Hepatocyte (in vitro differentiated cells): ENCODE results near the gene KRTAP20-1.

Experiments
- EZH2 ChIP-seq: fragments of 200-600 bp; sonication (generic); IDR thresholded peaks from 2 replicates; pipeline ENCODE4 v1.6.1; 2016; ENCODE audit warnings: antibody characterized with exemption, mild to moderate bottlenecking, borderline replicate concordance
- EZH2phosphoT487 ChIP-seq: fragments of 200-600 bp; sonication (generic); IDR thresholded peaks from one replicate; pipeline ENCODE4 v1.6.1; 2018; ENCODE audit warnings: antibody characterized with exemption, mild to moderate bottlenecking, low read depth, moderate library complexity; ENCODE audit not compliant: unreplicated experiment, severe bottlenecking
- TF ChIP-seq, protein P1 (sequence below): fragments of 200-600 bp; sonication (generic); IDR thresholded peaks from 2 replicates; pipeline ENCODE4 v1.5.1; 2016; ENCODE audit warnings: antibody characterized with exemption, mild to moderate bottlenecking; ENCODE audit not compliant: poor library complexity

DNA sequence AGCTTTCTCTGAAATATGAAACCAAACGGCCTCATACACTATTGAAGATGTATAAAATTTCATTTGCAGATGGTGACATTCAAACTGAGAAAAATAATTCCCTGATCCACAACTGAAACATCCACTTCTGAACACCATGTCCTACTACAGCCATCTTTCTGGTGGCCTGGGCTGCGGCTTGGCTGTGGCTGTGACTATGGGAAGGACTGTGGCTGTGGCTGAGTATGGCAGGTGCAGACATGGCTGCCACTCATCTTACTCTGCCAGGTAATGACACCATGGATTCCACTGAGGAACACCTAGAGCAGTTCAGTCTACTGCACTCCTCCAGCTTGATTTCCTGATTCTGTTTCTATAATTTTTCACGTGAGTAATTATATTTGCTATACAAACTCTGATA lies 4.3 kb downstream of the KRTAP20-1 start, which contains the start of gene KRTAP20-4:
- TF ChIP-seq, protein P1, sequence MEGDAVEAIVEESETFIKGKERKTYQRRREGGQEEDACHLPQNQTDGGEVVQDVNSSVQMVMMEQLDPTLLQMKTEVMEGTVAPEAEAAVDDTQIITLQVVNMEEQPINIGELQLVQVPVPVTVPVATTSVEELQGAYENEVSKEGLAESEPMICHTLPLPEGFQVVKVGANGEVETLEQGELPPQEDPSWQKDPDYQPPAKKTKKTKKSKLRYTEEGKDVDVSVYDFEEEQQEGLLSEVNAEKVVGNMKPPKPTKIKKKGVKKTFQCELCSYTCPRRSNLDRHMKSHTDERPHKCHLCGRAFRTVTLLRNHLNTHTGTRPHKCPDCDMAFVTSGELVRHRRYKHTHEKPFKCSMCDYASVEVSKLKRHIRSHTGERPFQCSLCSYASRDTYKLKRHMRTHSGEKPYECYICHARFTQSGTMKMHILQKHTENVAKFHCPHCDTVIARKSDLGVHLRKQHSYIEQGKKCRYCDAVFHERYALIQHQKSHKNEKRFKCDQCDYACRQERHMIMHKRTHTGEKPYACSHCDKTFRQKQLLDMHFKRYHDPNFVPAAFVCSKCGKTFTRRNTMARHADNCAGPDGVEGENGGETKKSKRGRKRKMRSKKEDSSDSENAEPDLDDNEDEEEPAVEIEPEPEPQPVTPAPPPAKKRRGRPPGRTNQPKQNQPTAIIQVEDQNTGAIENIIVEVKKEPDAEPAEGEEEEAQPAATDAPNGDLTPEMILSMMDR: no peak
- TF ChIP-seq EZH2: no peak
- TF ChIP-seq EZH2phosphoT487: no peak
